ENCODE measurements around the gene CIB1. TPM values are rescaled to one million over a fixed set of nuclear protein-coding genes. Genes with fewer than 3 reads are reported as not detected.

Gene CIB1
- total RNA-seq, 1 donor from 2014 or later: 62.8 TPM

DNA sequence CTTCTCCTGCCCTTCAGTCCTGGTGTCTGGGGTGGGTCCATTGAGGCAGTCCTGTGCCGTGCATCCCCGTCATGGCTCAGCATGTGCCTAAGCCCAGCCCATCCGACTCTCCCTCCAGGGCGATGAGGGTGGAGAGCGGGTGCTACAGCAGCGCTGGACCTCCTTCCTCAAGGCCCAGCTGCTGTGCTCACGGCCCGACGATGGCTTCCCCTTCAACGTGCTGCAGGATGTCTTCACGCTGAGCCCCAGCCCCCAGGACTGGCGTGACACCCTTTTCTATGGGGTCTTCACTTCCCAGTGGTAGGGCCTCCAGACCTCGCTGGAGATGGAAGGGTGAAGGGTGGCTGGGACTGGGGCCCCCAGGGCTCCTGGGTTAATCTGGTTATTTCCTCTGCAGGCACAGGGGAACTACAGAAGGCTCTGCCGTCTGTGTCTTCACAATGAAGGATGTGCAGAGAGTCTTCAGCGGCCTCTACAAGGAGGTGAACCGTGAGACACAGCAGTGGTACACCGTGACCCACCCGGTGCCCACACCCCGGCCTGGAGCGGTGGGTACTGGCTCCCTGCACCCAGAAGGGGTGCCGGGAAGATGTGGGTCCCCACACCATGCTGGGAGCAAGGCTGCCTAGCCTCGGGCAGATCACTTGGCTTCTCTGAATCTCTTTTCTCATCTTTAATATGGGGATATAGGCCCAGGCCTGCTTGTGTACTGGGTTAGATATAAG is 10.1 kb downstream of the CIB1 start:
- H3K4me1 ChIP-seq: peaks cover 10% of the 10 kb centered on the region
- ATAC-seq (no peak), DNase-seq (no peak)
- peaks cover 68% of the 10 kb centered on the region for H3K36me3 ChIP-seq
- no peak overlapping the region for H3K4me3 ChIP-seq
- TF ChIP-seq, protein P1, sequence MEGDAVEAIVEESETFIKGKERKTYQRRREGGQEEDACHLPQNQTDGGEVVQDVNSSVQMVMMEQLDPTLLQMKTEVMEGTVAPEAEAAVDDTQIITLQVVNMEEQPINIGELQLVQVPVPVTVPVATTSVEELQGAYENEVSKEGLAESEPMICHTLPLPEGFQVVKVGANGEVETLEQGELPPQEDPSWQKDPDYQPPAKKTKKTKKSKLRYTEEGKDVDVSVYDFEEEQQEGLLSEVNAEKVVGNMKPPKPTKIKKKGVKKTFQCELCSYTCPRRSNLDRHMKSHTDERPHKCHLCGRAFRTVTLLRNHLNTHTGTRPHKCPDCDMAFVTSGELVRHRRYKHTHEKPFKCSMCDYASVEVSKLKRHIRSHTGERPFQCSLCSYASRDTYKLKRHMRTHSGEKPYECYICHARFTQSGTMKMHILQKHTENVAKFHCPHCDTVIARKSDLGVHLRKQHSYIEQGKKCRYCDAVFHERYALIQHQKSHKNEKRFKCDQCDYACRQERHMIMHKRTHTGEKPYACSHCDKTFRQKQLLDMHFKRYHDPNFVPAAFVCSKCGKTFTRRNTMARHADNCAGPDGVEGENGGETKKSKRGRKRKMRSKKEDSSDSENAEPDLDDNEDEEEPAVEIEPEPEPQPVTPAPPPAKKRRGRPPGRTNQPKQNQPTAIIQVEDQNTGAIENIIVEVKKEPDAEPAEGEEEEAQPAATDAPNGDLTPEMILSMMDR (IDR thresholded peaks at IDR 0.05): no peak
- no peaks in the 10 kb centered on the region for H3K27me3 ChIP-seq
- H3K27ac ChIP-seq: no peak overlapping the region
- intact Hi-C loops (cut with DNase I): no loop called here
- no peaks in the 10 kb centered on the region for H3K9me3 ChIP-seq

DNA sequence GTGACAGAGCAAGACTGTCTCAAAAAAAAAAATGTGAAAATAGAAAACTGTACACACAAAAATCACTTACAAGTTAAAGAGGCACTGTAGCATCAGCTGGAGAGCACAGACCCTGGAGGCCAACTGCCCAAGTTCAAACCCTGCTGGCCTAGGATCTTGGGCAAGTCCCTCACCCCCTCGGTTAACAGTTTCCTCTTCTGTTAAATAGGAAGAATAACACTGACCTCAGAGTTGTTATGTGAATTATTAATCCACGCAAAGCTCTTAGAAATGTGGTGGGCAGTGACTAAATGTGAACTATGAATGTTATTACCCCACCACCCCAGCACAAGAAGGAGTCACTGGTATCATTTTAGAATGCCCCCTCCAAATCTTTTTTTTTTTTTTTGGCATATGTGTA is 11.2 kb downstream of the CIB1 start:
- H3K36me3 ChIP-seq: peaks cover 57% of the 10 kb centered on the region
- no peak overlapping the region for H3K27ac ChIP-seq
- no peak for DNase-seq
- TF ChIP-seq, protein P1 (IDR thresholded peaks at IDR 0.05): no peak
- no peak overlapping the region for H3K4me3 ChIP-seq
- intact Hi-C loops (cut with DNase I): no loop called here
- H3K27me3 ChIP-seq: no peaks in the 10 kb centered on the region
- peaks cover 10% of the 10 kb centered on the region for H3K4me1 ChIP-seq
- no peak for ATAC-seq
- H3K9me3 ChIP-seq: no peaks in the 10 kb centered on the region

DNA sequence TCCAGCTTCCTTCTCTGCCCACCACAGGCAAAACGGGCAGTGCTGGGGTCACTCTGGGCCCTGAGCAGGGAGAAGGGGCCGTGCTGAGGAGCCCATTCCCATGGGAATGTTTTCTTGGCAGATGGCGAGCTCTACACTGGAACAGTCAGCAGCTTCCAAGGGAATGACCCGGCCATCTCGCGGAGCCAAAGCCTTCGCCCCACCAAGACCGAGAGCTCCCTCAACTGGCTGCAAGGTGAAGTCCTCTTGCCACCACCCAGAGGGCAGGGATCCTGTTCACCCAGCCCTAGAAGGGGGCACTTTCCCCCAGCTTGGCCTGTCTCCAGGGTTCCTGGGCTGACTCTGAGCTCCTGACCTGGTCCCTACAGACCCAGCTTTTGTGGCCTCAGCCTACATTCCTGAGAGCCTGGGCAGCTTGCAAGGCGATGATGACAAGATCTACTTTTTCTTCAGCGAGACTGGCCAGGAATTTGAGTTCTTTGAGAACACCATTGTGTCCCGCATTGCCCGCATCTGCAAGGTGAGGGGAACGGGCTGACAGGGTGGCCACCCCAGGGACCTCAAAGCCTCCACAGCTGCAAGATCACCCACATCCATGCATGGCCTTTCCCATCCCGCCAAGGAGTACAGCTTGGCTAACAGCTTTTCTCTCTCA is 12.4 kb downstream of the CIB1 start:
- intact Hi-C loops (cut with DNase I): no loop called here
- H3K9me3 ChIP-seq: no peaks in the 10 kb centered on the region
- H3K36me3 ChIP-seq: peaks cover 47% of the 10 kb centered on the region
- no peak overlapping the region for H3K27ac ChIP-seq
- ATAC-seq (peak; percentile 86), DNase-seq (peak; percentile 82)
- H3K4me3 ChIP-seq: no peak overlapping the region
- no peaks in the 10 kb centered on the region for H3K27me3 ChIP-seq
- TF ChIP-seq, protein P1 (IDR thresholded peaks at IDR 0.05): peak; percentile 68
- peaks cover 10% of the 10 kb centered on the region for H3K4me1 ChIP-seq

DNA sequence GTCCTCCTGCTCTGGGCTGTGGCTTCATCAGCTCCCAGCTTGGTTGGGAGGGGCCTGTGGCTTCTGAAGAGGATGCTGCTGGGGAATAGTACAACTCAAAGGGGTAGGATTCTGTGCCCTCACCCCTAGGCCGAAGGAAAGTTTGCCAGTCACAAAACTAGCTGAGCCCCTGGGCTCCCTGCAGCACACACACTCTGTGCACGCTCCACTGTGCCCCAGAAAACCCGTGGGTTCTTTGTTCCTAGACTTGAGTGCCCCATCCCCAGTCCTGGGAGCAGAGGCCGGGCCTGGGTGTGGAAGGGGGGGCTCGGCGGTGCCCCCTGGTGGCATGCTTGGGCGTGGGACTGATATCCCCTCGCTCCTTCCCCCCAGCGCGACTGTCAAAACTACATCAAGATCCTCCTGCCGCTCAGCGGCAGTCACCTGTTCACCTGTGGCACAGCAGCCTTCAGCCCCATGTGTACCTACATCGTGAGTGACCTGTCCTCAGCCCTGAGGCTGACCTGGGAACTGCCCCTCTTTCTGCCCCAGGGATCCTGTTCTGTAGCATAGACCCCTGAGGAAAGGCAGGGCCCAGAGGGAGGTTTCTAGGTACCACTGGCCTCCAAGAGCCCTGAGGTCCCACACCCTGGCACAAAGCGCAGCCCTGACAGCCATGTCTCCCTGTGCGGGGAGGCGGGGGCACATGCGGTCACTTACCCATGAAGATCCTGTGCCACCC is 14.2 kb downstream of the CIB1 start:
- peaks cover 4% of the 10 kb centered on the region for H3K4me1 ChIP-seq
- no peaks in the 10 kb centered on the region for H3K27me3 ChIP-seq
- DNase-seq: no peak
- H3K4me3 ChIP-seq: no peak overlapping the region
- peak; percentile 72 for ATAC-seq
- H3K9me3 ChIP-seq: no peaks in the 10 kb centered on the region
- TF ChIP-seq, protein P1 (IDR thresholded peaks at IDR 0.05): peak; percentile 72
- H3K27ac ChIP-seq: no peak overlapping the region
- peaks cover 29% of the 10 kb centered on the region for H3K36me3 ChIP-seq
- intact Hi-C loops (cut with DNase I): no loop called here

DNA sequence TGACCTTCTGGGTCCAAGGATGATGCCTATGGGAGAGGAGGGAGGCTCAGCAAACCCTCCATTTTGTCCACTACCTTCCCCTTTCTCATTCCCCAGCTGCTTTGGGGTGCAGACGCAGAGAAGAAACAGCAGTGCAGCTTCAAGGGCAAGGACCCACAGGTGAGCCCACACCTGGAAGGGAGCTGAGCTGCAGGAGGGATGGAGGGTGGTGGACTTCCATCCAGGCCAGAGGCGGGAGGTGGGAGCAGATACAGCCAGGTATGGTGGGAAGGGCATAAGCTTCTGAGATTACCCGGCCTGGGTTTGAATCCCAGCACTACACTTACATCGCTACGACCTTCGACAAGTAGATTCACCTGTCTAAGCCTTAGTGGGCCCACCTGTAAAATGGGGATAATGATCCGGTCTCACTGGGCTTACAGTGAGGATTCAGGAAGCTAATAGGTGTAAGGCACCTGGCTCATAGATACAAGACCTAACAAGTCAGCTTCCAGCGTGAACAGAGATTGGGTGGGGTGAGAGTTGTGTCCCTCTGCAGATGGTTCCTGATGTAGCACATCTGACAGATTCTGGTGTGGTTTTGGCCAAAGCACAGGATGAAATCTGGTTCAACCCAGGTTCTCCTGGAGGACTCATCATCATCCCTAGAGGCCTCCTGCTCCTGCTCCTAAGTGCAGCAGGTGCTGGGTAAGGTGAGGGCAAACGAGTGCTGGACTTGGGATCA is 15.9 kb downstream of the CIB1 start:
- H3K27me3 ChIP-seq: no peaks in the 10 kb centered on the region
- TF ChIP-seq, protein P1 (IDR thresholded peaks at IDR 0.05): no peak
- no peaks in the 10 kb centered on the region for H3K9me3 ChIP-seq
- H3K27ac ChIP-seq: no peak overlapping the region
- H3K4me3 ChIP-seq: no peak overlapping the region
- peaks cover 11% of the 10 kb centered on the region for H3K36me3 ChIP-seq
- no peak for ATAC-seq
- intact Hi-C loops (cut with DNase I): no loop called here
- DNase-seq: no peak
- H3K4me1 ChIP-seq: peaks cover 4% of the 10 kb centered on the region

All from upper lobe of right lung (tissue), 1 donor.